ENCODE results near the gene UMODL1.

The UMODL1 gene

GRCh38 chr21:42108554-42109340 lies 37.6 kb downstream of the UMODL1 start:
- DNase-seq (ENCODE audit: low read depth) = no peak

GRCh38 chr21:42109473-42109872 lies 38.4 kb downstream of the UMODL1 start:
- H3K4me3 ChIP-seq (ENCODE audit: low read length) = no peak overlapping the region
- DNase-seq (ENCODE audit: low read depth) = no peak
- TF ChIP-seq, protein P1, sequence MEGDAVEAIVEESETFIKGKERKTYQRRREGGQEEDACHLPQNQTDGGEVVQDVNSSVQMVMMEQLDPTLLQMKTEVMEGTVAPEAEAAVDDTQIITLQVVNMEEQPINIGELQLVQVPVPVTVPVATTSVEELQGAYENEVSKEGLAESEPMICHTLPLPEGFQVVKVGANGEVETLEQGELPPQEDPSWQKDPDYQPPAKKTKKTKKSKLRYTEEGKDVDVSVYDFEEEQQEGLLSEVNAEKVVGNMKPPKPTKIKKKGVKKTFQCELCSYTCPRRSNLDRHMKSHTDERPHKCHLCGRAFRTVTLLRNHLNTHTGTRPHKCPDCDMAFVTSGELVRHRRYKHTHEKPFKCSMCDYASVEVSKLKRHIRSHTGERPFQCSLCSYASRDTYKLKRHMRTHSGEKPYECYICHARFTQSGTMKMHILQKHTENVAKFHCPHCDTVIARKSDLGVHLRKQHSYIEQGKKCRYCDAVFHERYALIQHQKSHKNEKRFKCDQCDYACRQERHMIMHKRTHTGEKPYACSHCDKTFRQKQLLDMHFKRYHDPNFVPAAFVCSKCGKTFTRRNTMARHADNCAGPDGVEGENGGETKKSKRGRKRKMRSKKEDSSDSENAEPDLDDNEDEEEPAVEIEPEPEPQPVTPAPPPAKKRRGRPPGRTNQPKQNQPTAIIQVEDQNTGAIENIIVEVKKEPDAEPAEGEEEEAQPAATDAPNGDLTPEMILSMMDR (IDR thresholded peaks at IDR 0.05; ENCODE audit: insufficient read depth, low read depth, low read length, missing control alignments) = no peak

More at GRCh38 chr21:42108554-42109340, 37.6 kb downstream of the UMODL1 start:
- no peak overlapping the region for H3K4me3 ChIP-seq (ENCODE audit: low read length)
- TF ChIP-seq, protein P1 (IDR thresholded peaks at IDR 0.05; ENCODE audit: insufficient read depth, low read depth, low read length, missing control alignments) = no peak

DNA sequence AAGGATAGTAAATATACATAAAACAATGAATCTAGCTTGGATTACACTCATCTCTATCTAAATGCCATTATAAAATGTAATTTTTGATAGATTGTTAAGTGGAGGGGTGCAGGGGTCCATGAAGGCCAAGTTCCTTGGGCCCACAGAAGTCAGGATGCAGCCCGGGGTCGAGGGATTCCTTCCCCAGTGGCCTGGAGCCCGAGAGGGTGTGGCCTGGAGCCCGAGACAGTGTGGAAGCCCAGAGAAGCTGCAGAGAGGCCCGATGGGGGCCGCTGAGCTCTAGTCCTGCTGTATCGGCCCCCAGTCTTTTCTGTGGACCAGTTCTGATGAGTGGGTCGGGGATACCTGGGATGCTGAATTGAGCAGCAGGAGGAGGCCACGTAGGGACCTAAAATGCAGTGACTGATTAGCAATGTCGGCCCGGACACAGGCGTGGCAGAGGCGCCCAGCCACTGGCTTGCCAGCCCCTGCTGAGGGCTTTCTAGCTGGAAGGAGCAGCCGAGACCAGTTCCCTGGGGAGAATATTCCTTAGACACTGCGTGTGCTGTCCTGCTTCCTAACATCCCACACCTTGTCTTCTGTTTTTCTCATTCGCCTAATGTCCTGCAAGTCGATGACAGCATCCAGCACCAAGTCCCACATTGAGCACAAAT lies 38.9 kb downstream of the UMODL1 start:
- DNase-seq (ENCODE audit: low read depth) = no peak
- TF ChIP-seq, protein P1 (IDR thresholded peaks at IDR 0.05; ENCODE audit: insufficient read depth, low read depth, low read length, missing control alignments) = no peak
- no peak overlapping the region for H3K4me3 ChIP-seq (ENCODE audit: low read length)

DNA sequence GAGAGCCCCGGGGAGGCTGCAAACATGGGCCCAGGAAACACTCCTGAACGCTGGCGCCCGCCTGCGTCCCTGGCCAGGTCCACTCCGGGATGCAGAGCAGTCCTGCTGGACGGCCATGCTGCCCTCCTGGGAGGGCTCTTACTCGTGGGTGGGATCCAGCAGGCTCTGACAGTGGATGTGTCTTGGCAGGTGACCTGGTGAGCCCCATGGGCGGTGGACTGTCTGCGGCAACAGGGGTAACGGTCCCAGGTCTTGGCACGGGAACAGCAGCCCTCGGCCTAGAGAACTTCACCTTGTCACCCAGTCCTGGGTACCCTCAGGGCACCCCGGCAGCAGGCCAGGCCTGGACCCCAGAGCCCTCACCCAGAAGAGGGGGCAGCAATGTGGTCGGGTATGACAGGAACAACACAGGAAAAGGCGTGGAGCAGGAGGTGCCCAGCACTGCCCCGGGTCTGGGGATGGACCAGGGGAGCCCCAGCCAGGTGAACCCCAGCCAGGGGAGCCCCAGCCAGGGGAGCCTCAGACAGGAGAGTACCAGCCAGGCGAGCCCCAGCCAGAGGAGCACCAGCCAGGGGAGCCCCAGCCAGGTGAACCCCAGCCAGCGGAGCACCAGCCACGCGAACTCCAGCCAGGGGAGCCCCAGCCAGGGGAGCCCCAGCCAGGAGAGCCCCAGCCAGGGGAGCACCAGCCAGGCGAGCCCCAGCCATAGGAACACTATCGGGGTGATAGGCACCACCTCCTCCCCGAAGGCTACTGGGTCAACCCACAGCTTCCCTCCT lies 39.8 kb downstream of the UMODL1 start:
- no peak overlapping the region for H3K4me3 ChIP-seq (ENCODE audit: low read length)
- DNase-seq (ENCODE audit: low read depth) = no peak
- TF ChIP-seq, protein P1 (IDR thresholded peaks at IDR 0.05; ENCODE audit: insufficient read depth, low read depth, low read length, missing control alignments) = no peak

DNA sequence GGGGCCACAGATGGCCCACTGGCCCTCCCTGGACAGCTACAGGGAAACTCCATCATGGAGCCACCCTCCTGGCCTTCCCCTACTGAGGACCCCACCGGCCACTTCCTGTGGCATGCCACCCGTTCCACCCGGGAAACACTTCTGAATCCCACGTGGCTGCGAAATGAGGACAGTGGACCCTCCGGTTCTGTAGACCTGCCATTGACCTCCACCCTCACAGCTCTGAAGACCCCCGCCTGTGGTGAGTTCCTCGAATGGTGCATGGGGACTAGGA lies 40.3 kb downstream of the UMODL1 start:
- no peak overlapping the region for H3K4me3 ChIP-seq (ENCODE audit: low read length)
- TF ChIP-seq, protein P1 (IDR thresholded peaks at IDR 0.05; ENCODE audit: insufficient read depth, low read depth, low read length, missing control alignments) = no peak
- no peak for DNase-seq (ENCODE audit: low read depth)

DNA sequence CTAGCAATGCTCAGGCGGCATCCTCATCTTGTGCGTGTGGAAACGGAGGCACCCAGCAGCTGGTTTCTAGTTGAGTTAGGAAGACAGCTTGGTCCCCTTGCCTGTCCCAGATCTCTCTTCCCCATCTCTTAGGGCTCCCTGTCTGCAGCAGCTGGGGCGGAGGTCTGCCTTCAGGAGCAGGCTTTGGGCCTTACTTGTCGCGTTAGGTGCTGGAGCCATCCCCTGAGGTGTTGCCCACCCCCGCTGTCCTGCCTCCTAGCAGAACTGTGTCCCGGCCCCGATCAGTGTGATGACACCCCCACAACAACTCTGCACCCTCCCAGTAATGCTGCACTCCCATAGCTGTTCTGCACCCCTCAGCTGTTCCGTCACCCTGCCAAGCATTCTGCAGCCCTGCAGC lies 40.7 kb downstream of the UMODL1 start:
- no peak for DNase-seq (ENCODE audit: low read depth)
- TF ChIP-seq, protein P1 (IDR thresholded peaks at IDR 0.05; ENCODE audit: insufficient read depth, low read depth, low read length, missing control alignments) = no peak
- no peak overlapping the region for H3K4me3 ChIP-seq (ENCODE audit: low read length)

Measured in epithelial cell of esophagus (primary cell).